Endometrium (tissue), 2 donors: ENCODE data around the gene HMGCLL1.
A peak's percentile ranks its signal among the peaks of the same experiment; 100 is the strongest.

Source experiments
- FAIRE-seq: peaks from 2 replicates; lab custom pipeline; 2012; peaks lifted over from hg19 to GRCh38; lab: Jason Lieb, UNC
- donor health status: control.
- donor health status: control.

The HMGCLL1 gene

GRCh38 chr6:55531496-55531895 is 47.5 kb downstream of the HMGCLL1 start:
- no peak for FAIRE-seq

DNA sequence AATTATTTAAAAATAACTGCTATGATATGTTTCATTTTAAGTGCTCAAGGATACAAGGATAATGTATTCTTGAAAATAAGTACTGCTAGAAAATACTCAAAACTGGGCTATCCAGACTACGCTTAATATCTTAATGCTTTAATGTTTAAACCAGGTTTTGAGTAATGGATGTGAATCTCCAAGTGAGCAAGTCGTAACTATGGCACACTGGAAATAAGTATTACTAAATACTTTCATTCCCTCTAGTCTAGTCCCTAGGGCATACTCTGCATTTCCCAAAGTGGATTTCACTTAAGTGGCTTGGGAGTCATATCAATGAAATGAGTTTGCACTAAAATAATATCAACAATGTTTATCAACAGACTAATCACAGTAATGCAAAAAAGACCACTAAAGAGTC is 48.1 kb downstream of the HMGCLL1 start:
- FAIRE-seq = no peak

GRCh38 chr6:55528624-55529023 is 50.4 kb downstream of the HMGCLL1 start:
- FAIRE-seq = no peak

DNA sequence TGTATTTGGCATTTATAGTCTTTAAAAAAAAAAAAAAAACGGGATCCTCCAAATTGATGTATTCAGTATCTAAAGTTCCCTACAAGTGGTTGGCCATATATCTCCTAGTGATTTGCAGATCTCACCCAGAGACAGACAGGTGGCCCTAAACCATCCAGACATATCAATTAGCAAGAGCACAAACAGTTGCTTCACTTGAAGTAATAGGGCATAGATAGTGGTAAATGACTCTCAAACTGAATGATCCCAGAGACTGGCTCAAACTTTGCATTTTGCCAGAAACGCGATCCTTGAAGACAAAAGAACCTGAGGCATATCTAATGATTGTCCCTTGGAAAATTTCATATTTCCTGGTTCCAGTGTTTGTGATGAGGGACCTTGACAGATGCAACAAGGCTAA is 54.6 kb downstream of the HMGCLL1 start:
- FAIRE-seq = no peak

- no peak for FAIRE-seq
Observed at GRCh38 chr6:55518529-55519060, 60.4 kb downstream of the HMGCLL1 start.

DNA sequence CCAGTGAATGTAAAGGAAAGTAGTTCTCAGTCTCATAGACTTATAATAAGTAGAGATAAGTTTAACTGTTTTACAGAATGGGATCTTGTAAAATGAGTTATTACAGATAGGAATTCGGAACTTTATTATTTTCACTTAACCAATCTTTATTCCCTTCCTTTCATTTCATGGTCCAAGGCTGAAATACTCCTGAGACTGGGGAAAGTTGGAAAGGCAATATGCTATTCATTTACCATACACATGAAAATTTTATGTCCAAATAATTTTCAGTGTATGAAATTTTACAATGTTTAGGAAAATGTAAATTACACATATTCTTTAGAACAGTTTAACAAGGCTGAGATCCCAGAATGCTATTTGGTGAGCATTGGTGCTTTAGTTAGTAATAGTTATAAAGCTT is 62.3 kb downstream of the HMGCLL1 start:
- no peak for FAIRE-seq

DNA sequence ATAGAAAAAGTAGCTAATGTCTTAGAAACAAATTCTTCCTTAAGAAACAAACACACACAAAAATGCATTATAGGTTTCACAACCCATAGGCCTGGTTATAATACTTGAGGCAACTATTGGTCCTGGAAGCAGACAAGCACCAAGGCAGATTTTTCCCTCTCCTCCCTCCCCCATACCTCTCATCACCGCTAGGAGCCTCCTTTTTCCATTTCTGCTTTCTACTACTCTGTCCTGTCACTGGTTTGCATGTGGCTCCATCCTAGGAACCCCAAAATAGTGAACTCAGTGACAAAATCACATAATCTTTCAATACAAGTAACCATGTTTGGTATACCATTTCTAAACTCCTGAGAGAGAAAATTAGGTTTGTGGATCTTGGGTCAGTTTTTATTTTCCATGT is 66.1 kb downstream of the HMGCLL1 start:
- FAIRE-seq = no peak

GRCh38 chr6:55511122-55511800 is 67.7 kb downstream of the HMGCLL1 start:
- FAIRE-seq = no peak

- no peak for FAIRE-seq
Observed at GRCh38 chr6:55499591-55499990, 79.4 kb downstream of the HMGCLL1 start.

DNA sequence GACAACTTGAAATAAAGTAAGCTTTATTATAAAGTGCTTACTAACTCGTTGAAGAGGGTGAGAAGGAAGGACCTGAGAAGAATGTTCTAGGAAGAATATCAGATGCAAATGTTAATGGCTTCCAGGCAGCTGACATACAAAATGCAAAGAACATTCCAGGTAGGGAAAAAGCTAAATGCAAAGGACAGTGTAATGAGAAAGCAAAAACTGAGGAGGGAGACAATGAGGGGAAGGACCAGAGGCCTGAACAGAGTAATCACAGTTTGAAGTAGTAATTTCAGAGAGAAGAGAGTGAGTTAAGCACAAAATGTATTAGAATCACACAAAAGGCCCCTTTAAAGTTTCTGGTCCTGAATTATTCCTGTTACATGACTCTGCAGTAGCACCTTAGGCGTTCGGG is 81.3 kb downstream of the HMGCLL1 start:
- no peak for FAIRE-seq

DNA sequence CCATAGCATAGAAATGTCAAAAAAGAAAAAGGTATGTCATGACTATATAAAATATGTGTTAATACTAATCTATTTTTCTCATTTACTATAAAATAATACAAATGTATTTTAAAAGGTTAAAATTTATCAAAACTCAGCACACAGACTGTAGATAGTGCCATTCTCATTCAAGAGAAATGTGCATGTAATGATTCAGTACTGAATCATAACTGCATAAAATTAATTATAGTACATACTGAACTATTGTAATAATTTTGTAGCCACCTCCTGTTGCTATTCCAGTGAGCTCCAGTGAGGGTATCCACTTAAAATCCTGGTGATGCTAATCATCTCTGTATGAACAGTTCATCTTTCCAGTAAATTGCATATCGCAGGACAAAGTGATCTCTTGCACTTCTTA is 82.8 kb downstream of the HMGCLL1 start:
- no peak for FAIRE-seq

GRCh38 chr6:55495277-55495676 is 83.7 kb downstream of the HMGCLL1 start:
- FAIRE-seq = no peak

GRCh38 chr6:55494411-55494810 is 84.6 kb downstream of the HMGCLL1 start:
- no peak for FAIRE-seq

GRCh38 chr6:55492259-55492658 is 86.7 kb downstream of the HMGCLL1 start:
- no peak for FAIRE-seq

GRCh38 chr6:55490871-55491270 is 88.1 kb downstream of the HMGCLL1 start:
- FAIRE-seq = no peak

GRCh38 chr6:55474382-55474781 is 104.6 kb downstream of the HMGCLL1 start:
- no peak for FAIRE-seq

GRCh38 chr6:55473722-55474121 is 105.3 kb downstream of the HMGCLL1 start:
- no peak for FAIRE-seq

DNA sequence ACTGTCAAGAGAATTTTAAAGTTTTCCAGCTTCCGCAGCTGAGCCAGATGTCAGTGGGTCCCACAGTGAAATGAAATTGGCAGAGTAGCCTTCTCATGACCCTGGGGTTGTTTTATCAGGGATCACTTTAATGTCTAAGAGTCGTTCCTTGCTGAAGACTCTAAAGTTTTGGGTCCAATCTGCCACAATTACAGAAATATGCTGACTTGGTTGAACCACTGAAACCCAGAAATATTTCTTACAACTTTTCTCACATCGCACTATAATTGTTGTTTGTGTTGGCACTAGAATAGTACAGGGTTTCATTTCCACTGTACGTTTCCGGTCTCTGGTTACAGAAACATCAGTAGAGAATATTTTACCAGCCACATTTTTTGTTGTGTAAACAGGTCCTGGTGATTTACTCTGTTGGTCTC is 109.0 kb downstream of the HMGCLL1 start:
- no peak for FAIRE-seq

- FAIRE-seq = no peak
Observed at GRCh38 chr6:55456016-55456415, 123.0 kb downstream of the HMGCLL1 start.

DNA sequence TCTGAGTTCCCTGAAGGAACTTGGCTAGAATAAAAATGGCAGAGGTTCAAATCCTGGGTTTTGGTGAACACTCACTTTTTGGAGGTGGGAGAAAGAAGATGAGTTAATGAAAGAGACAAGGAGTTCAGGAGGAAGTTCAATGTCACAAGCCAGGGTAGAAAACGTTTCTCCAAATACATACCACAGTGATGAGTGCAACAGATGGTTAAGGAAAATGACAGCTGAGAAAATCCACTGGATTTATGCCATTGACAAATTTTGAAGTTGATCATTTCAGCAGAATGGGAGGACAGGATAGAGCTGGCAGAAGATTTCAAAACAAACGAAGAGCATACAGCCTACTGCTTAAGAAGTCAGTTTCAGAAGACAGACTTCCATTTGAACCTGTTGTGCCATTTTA is 129.0 kb downstream of the HMGCLL1 start:
- no peak for FAIRE-seq

- no peak for FAIRE-seq
Observed at GRCh38 chr6:55449225-55449624, 129.8 kb downstream of the HMGCLL1 start.

DNA sequence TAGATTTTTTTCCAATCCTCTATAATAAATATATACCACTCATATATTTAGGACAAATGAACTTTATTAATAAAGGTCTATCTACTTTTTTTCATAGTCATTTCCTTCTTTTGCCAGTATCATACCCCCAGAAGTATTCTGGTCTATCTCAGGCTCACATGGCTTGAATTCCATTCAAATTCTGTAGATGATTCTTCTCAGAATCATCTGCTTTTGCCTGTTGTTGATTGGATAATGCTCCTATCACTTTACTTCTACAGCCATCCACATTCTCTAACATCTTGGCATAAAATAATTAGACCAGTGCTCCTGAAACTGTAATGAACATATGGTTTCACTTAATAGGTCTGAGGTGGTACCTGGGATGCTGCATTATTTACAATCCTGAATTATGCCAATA is 130.5 kb downstream of the HMGCLL1 start:
- no peak for FAIRE-seq

- peak; percentile 39 for FAIRE-seq
Observed at GRCh38 chr6:55447891-55448290, 131.1 kb downstream of the HMGCLL1 start.

- peak; percentile 95 for FAIRE-seq
Observed at GRCh38 chr6:55445648-55446204, 133.3 kb downstream of the HMGCLL1 start.
